ENCODE data around the gene TPPP3. TPM values are rescaled to one million over a fixed set of nuclear protein-coding genes. Genes with fewer than 3 reads are reported as not detected.

TPPP3 gene
- total and polyA plus RNA-seq, 4 donors: 34.2 to 115 (median 73.1) TPM

Small RNA genes lying within 50 kb of the gene (small RNA-seq; reads per million reads assigned to genes)
- not detected for gene RNU1-123P (ENCODE audit: low replicate concordance)

Other genes with a start within 250 kb of the TPPP3 start
- gene B3GNT9, start 242.5 kb downstream of the TPPP3 start, total RNA-seq: 10 to 100 TPM; 10.8 to 34.9 TPM
- 10 to 100 TPM in 1 of 2 donors, 1 to 10 TPM in 1; 6.2 to 11.1 TPM for gene B3GNT9, start 242.5 kb downstream of the TPPP3 start, polyA plus RNA-seq (ENCODE audit: insufficient read length in 2 of 2)
- 10 to 100 TPM; 12.1 to 13.9 TPM for gene TRADD, start 233.6 kb downstream of the TPPP3 start, total RNA-seq
- gene TRADD, start 233.6 kb downstream of the TPPP3 start, polyA plus RNA-seq (ENCODE audit: insufficient read length in 2 of 2): 10 to 100 TPM; 11.6 to 17.0 TPM
- 1 to 10 TPM; 1.9 to 3.9 TPM for gene FBXL8, start 233.5 kb downstream of the TPPP3 start, total RNA-seq
- 1 to 10 TPM; 1.8 to 5.3 TPM for gene FBXL8, start 233.5 kb downstream of the TPPP3 start, polyA plus RNA-seq (ENCODE audit: insufficient read length in 2 of 2)
- gene HSF4, start 228.8 kb downstream of the TPPP3 start, total RNA-seq: 10 to 100 TPM; 14.0 to 55.0 TPM
- gene HSF4, start 228.8 kb downstream of the TPPP3 start, polyA plus RNA-seq (ENCODE audit: insufficient read length in 2 of 2): 10 to 100 TPM; 28.5 to 54.5 TPM
- 10 to 100 TPM; 14.0 to 17.9 TPM for gene NOL3, start 223.0 kb downstream of the TPPP3 start, total RNA-seq
- 10 to 100 TPM; 20.3 to 25.4 TPM for gene NOL3, start 223.0 kb downstream of the TPPP3 start, polyA plus RNA-seq (ENCODE audit: insufficient read length in 2 of 2)
- 10 to 100 TPM; 22.2 to 34.6 TPM for gene MATCAP1, start 209.5 kb downstream of the TPPP3 start, total RNA-seq
- gene MATCAP1, start 209.5 kb downstream of the TPPP3 start, polyA plus RNA-seq (ENCODE audit: insufficient read length in 2 of 2): 100 to 1,000 TPM; 127 to 157 TPM
- gene EXOC3L1, start 203.4 kb downstream of the TPPP3 start, total RNA-seq: 1 to 10 TPM; 1.1 to 2.3 TPM
- 1 to 10 TPM; 5.4 to 5.5 TPM for gene EXOC3L1, start 203.4 kb downstream of the TPPP3 start, polyA plus RNA-seq (ENCODE audit: insufficient read length in 2 of 2)
- 10 to 100 TPM; 16.7 to 39.4 TPM for gene E2F4, start 201.3 kb downstream of the TPPP3 start, total RNA-seq
- gene E2F4, start 201.3 kb downstream of the TPPP3 start, polyA plus RNA-seq (ENCODE audit: insufficient read length in 2 of 2): 10 to 100 TPM; 42.1 to 53.5 TPM
- gene ELMO3, start 194.4 kb downstream of the TPPP3 start, total RNA-seq: 1 to 10 TPM in 1 of 2 donors, under 1 TPM in 1; 0.10 to 1.2 TPM
- gene ELMO3, start 194.4 kb downstream of the TPPP3 start, polyA plus RNA-seq (ENCODE audit: insufficient read length in 2 of 2): 1 to 10 TPM; 1.5 to 2.9 TPM
- 10 to 100 TPM; 18.8 to 39.9 TPM for gene TMEM208, start 166.4 kb downstream of the TPPP3 start, total RNA-seq
- gene TMEM208, start 166.4 kb downstream of the TPPP3 start, polyA plus RNA-seq (ENCODE audit: insufficient read length in 2 of 2): 10 to 100 TPM; 51.5 to 57.4 TPM
- 10 to 100 TPM in 1 of 2 donors, 1 to 10 TPM in 1; 5.4 to 21.5 TPM for gene FHOD1, start 146.0 kb downstream of the TPPP3 start, total RNA-seq
- gene FHOD1, start 146.0 kb downstream of the TPPP3 start, polyA plus RNA-seq (ENCODE audit: insufficient read length in 2 of 2): 10 to 100 TPM; 23.9 to 34.3 TPM
- gene SLC9A5, start 144.5 kb downstream of the TPPP3 start, total RNA-seq: 1 to 10 TPM; 1.4 to 1.7 TPM
- gene SLC9A5, start 144.5 kb downstream of the TPPP3 start, polyA plus RNA-seq (ENCODE audit: insufficient read length in 2 of 2): 1 to 10 TPM; 6.1 to 9.1 TPM
- 10 to 100 TPM in 1 of 2 donors, 1 to 10 TPM in 1; 6.0 to 10.9 TPM for gene PLEKHG4, start 114.0 kb downstream of the TPPP3 start, total RNA-seq
- 1 to 10 TPM; 5.5 to 6.1 TPM for gene PLEKHG4, start 114.0 kb downstream of the TPPP3 start, polyA plus RNA-seq (ENCODE audit: insufficient read length in 2 of 2)
- gene KCTD19, start 66.8 kb downstream of the TPPP3 start, total RNA-seq: under 1 TPM; 0.50 to 0.99 TPM
- gene KCTD19, start 66.8 kb downstream of the TPPP3 start, polyA plus RNA-seq (ENCODE audit: insufficient read length in 2 of 2): 1 to 10 TPM; 2.2 to 2.7 TPM
- 1 to 10 TPM; 4.3 to 4.6 TPM for gene LRRC36, start 66.7 kb downstream of the TPPP3 start, total RNA-seq
- gene LRRC36, start 66.7 kb downstream of the TPPP3 start, polyA plus RNA-seq (ENCODE audit: insufficient read length in 2 of 2): 10 to 100 TPM in 1 of 2 donors, 1 to 10 TPM in 1; 7.1 to 10.9 TPM
- gene ZDHHC1, start 23.0 kb upstream of the TPPP3 start, total RNA-seq: 10 to 100 TPM in 1 of 2 donors, 1 to 10 TPM in 1; 3.5 to 12.6 TPM
- 10 to 100 TPM; 14.7 to 18.7 TPM for gene ZDHHC1, start 23.0 kb upstream of the TPPP3 start, polyA plus RNA-seq (ENCODE audit: insufficient read length in 2 of 2)
- 1 to 10 TPM; 3.0 to 4.6 TPM for gene HSD11B2, start 37.6 kb upstream of the TPPP3 start, total RNA-seq
- 1 to 10 TPM; 5.7 to 9.3 TPM for gene HSD11B2, start 37.6 kb upstream of the TPPP3 start, polyA plus RNA-seq (ENCODE audit: insufficient read length in 2 of 2)
- 100 to 1,000 TPM in 1 of 2 donors, 10 to 100 TPM in 1; 97.3 to 113 TPM for gene ATP6V0D1, start 87.7 kb upstream of the TPPP3 start, total RNA-seq
- gene ATP6V0D1, start 87.7 kb upstream of the TPPP3 start, polyA plus RNA-seq (ENCODE audit: insufficient read length in 2 of 2): 100 to 1,000 TPM; 174 to 177 TPM
- not detected for gene AGRP, start 90.0 kb upstream of the TPPP3 start, total RNA-seq
- gene AGRP, start 90.0 kb upstream of the TPPP3 start, polyA plus RNA-seq (ENCODE audit: insufficient read length in 2 of 2): under 1 TPM; 0.35 to 0.56 TPM
- 10 to 100 TPM; 33.1 to 46.3 TPM for gene RIPOR1, start 135.3 kb upstream of the TPPP3 start, total RNA-seq
- 100 to 1,000 TPM in 1 of 2 donors, 10 to 100 TPM in 1; 80.3 to 105 TPM for gene RIPOR1, start 135.3 kb upstream of the TPPP3 start, polyA plus RNA-seq (ENCODE audit: insufficient read length in 2 of 2)
- 10 to 100 TPM; 39.7 to 44.0 TPM for gene CTCF, start 169.0 kb upstream of the TPPP3 start, total RNA-seq
- gene CTCF, start 169.0 kb upstream of the TPPP3 start, polyA plus RNA-seq (ENCODE audit: insufficient read length in 2 of 2): 10 to 100 TPM; 59.2 to 65.1 TPM

Measured in spinal cord (tissue), 4 donors.